HepG2 (cell line): ENCODE measurements around the gene CALML6.

Experiments
- DPF2 ChIP-seq: sonication (generic); formaldehyde crosslinking; IDR thresholded peaks from 2 replicates; pipeline ENCODE4 v1.4.0; 2020; ENCODE audit warnings: mild to moderate bottlenecking, low read depth, missing genetic modification reagents, borderline replicate concordance
- EP300 ChIP-seq, 3 experiments: sonication (generic) in 1 of 3; formaldehyde crosslinking in 1 of 3; IDR thresholded peaks; 2 replicates each; pipeline versions ENCODE4 v1.5.1 to v1.6.1; 2011 to 2020; ENCODE audit warnings: low read depth in 2 of 3, low read length in 2 of 3, borderline replicate concordance in 1 of 3, improper control_type of control experiment in 1 of 3, mild to moderate bottlenecking in 1 of 3, missing genetic modification reagents in 1 of 3, moderate library complexity in 1 of 3
- MXI1 ChIP-seq: IDR thresholded peaks from 3 replicates; pipeline ENCODE4 v1.6.1; 2012; ENCODE audit warnings: low read depth, low read length, inconsistent platforms, borderline replicate concordance
- RBM22 ChIP-seq: fragments of 200-400 bp; formaldehyde crosslinking; optimal IDR thresholded peaks from 2 replicates; pipeline ENCODE3; 2017; ENCODE audit warnings: mild to moderate bottlenecking, low read length, moderate library complexity
- SMAD3 ChIP-seq: sonication (generic); formaldehyde crosslinking; IDR thresholded peaks from 2 replicates; pipeline ENCODE4 v1.4.0; 2020; ENCODE audit warnings: missing genetic modification reagents
- TCF12 ChIP-seq, 2 experiments: fragments of 450-650 bp in 1 of 2; sonication (generic) in 1 of 2; formaldehyde crosslinking in 1 of 2; IDR thresholded peaks; 2 replicates each; pipeline versions ENCODE4 v1.6.1 to v1.8.0; 2017 to 2022; ENCODE audit warnings: antibody characterized with exemption in 1 of 2, mild to moderate bottlenecking in 1 of 2, missing genetic modification reagents in 1 of 2, moderate library complexity in 1 of 2
- ZKSCAN8 ChIP-seq: IDR thresholded peaks from 2 replicates; pipeline ENCODE4 v1.6.1; 2016; ENCODE audit warnings: borderline replicate concordance, missing genetic modification reagents, missing compliant biosample characterization
- ZNF224 ChIP-seq: sonication (generic); formaldehyde crosslinking; IDR thresholded peaks from 2 replicates; pipeline ENCODE4 v1.5.0; 2020; ENCODE audit warnings: mild to moderate bottlenecking, missing genetic modification reagents
- TF ChIP-seq, protein P1 (sequence below): sonication (generic); formaldehyde crosslinking; IDR thresholded peaks from 2 replicates; pipeline ENCODE4 v1.5.0; 2020; ENCODE audit warnings: mild to moderate bottlenecking, missing genetic modification reagents, moderate library complexity
- TF ChIP-seq, protein P2 (sequence below): sonication (generic); formaldehyde crosslinking; conservative IDR thresholded peaks from 2 replicates; pipeline ENCODE4 v1.4.0; 2020; ENCODE audit warnings: missing genetic modification reagents
- TF ChIP-seq, protein P3 (sequence below): IDR thresholded peaks from 2 replicates; pipeline ENCODE4 v1.6.1; 2012; ENCODE audit warnings: inconsistent platforms

DNA sequence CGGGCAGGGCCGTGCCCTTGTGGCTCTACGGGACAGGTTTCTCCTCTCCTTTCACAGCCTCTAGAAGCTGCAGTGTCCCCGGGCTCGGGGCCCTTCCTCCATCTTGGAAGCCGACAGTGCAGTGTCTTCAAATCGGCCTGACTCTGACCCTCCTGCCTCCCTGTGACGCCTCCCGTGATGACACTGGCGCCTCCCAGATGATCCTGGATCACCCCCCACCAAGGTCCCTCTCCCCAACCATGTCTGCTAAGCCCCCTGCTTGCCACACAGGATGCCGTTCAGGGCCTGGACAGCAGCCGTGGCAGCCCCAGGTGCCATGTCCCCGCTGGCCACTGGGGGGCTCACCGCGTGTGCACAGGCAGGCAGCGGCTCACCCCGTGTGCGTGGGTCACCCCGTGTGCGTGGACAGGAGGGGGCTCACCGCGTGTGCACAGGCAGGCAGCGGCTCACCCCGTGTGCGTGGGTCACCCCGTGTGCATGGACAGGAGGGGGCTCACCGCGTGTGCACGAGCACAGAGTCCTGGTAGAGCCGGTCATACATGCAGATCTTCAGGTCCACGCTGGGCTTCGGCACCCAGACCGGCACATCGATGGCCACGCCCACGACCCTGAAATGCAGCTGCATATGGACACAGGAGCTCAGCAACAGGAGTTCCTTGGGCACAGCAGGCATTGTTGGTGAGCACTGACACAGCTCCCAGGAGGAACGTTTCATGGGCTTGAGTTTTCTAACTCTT, 28.9 kb downstream of the CALML6 start:
- TF ChIP-seq ZNF224 (no peak), DPF2 (CRISPR knock-in tag) (no peak; the same call in 1 of the 2 replicates), RBM22 (no peak), EP300 (IDR thresholded peaks at IDR 0.05; ENCODE audit: low read depth in 2 of 2, low read length in 2 of 2) (no peak), EP300 (CRISPR knock-in tag; IDR thresholded peaks at IDR 0.05; ENCODE audit: borderline replicate concordance) (no peak; the same call in 1 of the 2 replicates), SMAD3 (CRISPR knock-in tag) (no peak; the same call in 1 of the 2 replicates), ZKSCAN8 (0 out of 2 replicates have a peak, but pooled peaks have one; percentile 18), MXI1 (peak; percentile 59; the same call in 1 of the 3 replicates), TCF12 (IDR thresholded peaks at IDR 0.05) (no peak), TCF12 (CRISPR knock-in tag; IDR thresholded peaks at IDR 0.05) (no peak)
- TF ChIP-seq, protein P1, sequence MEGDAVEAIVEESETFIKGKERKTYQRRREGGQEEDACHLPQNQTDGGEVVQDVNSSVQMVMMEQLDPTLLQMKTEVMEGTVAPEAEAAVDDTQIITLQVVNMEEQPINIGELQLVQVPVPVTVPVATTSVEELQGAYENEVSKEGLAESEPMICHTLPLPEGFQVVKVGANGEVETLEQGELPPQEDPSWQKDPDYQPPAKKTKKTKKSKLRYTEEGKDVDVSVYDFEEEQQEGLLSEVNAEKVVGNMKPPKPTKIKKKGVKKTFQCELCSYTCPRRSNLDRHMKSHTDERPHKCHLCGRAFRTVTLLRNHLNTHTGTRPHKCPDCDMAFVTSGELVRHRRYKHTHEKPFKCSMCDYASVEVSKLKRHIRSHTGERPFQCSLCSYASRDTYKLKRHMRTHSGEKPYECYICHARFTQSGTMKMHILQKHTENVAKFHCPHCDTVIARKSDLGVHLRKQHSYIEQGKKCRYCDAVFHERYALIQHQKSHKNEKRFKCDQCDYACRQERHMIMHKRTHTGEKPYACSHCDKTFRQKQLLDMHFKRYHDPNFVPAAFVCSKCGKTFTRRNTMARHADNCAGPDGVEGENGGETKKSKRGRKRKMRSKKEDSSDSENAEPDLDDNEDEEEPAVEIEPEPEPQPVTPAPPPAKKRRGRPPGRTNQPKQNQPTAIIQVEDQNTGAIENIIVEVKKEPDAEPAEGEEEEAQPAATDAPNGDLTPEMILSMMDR (CRISPR knock-in tag) = peak; percentile 100
- TF ChIP-seq, protein P2, sequence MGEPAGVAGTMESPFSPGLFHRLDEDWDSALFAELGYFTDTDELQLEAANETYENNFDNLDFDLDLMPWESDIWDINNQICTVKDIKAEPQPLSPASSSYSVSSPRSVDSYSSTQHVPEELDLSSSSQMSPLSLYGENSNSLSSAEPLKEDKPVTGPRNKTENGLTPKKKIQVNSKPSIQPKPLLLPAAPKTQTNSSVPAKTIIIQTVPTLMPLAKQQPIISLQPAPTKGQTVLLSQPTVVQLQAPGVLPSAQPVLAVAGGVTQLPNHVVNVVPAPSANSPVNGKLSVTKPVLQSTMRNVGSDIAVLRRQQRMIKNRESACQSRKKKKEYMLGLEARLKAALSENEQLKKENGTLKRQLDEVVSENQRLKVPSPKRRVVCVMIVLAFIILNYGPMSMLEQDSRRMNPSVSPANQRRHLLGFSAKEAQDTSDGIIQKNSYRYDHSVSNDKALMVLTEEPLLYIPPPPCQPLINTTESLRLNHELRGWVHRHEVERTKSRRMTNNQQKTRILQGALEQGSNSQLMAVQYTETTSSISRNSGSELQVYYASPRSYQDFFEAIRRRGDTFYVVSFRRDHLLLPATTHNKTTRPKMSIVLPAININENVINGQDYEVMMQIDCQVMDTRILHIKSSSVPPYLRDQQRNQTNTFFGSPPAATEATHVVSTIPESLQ (CRISPR knock-in tag) = no peak
- TF ChIP-seq, protein P3, sequence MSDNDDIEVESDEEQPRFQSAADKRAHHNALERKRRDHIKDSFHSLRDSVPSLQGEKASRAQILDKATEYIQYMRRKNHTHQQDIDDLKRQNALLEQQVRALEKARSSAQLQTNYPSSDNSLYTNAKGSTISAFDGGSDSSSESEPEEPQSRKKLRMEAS = peak; percentile 69
